ENCODE results near the gene SPIRE2.

DNA sequence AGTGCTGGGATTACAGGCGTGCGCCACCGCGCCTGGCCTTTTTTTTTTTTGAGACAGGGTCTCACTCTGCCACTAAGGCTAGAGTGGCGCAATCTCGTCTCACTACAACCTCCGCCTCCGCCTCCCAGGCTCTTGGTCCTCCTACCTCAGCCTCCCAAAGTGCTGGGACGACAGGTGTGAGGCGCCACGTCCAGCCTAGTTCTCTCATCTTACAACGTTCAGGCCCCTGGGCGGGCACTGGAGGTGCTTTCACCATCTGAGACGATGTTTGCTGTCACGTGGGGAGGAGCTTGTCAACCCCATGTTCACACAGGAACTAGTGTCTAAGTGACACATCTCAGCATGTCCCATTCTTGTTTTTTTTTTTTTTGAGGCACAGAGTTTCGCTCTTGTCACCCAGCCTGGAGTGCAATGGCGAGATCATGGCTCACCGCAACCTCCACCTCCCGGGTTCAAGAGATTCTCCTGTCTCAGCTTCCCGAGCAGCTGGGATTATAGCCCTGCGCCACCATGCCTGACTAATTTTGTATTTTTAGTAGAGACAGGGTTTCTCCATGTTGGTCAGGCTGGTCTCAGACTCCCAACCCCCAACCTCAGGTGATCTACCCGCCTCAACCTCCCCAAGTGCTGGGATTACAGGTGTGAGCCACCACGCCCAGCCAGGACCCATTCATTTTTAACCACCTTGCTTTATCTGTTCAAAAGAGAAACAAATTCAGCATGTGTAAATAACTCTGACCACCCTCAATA lies 6.7 kb upstream of the SPIRE2 start:
- TF ChIP-seq, protein P1, sequence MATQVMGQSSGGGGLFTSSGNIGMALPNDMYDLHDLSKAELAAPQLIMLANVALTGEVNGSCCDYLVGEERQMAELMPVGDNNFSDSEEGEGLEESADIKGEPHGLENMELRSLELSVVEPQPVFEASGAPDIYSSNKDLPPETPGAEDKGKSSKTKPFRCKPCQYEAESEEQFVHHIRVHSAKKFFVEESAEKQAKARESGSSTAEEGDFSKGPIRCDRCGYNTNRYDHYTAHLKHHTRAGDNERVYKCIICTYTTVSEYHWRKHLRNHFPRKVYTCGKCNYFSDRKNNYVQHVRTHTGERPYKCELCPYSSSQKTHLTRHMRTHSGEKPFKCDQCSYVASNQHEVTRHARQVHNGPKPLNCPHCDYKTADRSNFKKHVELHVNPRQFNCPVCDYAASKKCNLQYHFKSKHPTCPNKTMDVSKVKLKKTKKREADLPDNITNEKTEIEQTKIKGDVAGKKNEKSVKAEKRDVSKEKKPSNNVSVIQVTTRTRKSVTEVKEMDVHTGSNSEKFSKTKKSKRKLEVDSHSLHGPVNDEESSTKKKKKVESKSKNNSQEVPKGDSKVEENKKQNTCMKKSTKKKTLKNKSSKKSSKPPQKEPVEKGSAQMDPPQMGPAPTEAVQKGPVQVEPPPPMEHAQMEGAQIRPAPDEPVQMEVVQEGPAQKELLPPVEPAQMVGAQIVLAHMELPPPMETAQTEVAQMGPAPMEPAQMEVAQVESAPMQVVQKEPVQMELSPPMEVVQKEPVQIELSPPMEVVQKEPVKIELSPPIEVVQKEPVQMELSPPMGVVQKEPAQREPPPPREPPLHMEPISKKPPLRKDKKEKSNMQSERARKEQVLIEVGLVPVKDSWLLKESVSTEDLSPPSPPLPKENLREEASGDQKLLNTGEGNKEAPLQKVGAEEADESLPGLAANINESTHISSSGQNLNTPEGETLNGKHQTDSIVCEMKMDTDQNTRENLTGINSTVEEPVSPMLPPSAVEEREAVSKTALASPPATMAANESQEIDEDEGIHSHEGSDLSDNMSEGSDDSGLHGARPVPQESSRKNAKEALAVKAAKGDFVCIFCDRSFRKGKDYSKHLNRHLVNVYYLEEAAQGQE (IDR thresholded peaks at IDR 0.05; ENCODE audit: insufficient read depth in 1 of 2, low read depth in 2 of 2, low read length in 1 of 2) = no peak
- TF ChIP-seq CTCF (IDR thresholded peaks at IDR 0.05) (no peak), POLR2AphosphoS5 (IDR thresholded peaks at IDR 0.05; ENCODE audit: low read depth, low read length) (no peak), TCF7L2 (IDR thresholded peaks at IDR 0.05; ENCODE audit: low read depth, low read length) (no peak)

Data from Panc1 (cell line).